Fibroblast of upper back skin (primary cell): Measurements from ENCODE around the gene INSYN2A.

Experiments
- DNase-seq: peaks from one replicate; pipeline ENCODE4 v3.0.0-alpha.2; 2013

The INSYN2A gene

DNA sequence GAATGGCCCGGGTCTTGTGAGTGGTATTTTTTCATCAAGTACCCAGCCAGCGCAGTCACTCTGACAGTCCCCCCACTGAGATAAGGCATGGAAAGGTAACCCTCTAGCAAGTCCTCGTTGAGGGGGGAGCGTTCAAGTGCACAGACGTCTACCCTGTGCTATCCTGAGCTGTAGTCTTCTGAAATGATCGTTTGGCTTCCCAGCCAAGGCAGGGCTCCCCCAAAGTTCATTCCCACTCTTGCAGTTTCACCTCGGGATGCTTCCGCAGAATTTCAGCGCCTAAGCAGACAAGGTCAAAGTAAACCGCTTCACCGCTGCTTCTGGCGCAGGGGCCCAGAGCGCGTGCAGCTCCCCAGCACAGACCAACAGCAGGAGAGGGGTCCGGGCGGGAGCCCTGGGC is 1.8 kb downstream of the INSYN2A start:
- no peak for DNase-seq

DNA sequence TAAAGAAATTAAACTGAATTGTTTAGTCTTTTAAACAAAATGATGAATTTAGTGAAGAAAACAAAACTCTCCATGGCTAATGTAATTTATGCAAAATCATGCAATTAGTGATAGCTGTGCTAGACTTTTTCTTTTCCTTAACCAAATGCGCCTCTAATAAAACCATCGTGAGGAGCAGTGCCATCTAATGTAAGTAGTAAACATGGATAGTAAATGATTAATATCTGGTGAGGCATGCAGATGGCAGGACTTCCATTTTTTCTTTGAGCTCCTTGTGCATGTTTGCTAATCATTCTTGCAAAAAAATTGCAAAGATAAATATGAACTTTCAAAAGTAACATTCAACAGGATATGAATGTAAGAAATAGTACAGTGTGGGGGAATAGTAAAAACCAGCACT is 2.3 kb downstream of the INSYN2A start:
- DNase-seq = no peak

DNA sequence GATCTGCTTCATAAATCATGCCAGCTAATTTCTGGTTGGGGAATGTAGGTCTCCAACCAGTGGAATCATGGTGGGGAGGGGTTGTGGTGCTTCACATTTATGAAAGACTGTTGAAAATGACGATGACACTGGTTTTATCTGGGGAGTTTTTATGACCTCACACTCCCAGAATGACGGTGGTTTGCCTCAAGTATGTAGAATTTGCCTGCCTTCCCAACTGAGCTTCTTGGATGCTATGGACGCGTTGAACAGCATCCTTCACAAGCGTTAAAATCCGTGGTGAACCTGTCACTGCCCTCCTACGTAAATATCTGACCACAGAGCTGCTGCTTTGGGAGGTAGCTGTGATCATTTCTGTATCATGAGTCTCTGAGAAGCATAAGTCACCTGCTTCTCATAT is 3.3 kb downstream of the INSYN2A start:
- DNase-seq = peak; percentile 76

DNA sequence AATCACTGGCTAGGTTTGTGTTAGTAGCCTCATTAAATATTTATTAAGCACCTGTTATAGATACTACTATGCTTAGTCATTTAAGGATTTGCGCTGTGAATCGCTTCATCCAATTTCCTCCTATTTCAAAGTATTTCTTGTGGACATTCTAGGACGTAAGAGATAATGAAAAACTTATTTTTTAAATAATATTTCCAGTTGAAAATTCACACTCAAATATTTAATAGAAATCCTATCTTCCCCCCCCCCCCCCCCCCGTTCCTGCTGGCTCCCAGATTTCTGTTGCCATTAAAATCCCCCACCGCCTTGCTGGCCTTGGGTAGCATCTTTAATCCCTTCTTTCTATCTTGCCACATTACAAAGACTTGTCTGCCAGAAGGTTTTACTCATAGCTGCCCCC is 6.0 kb downstream of the INSYN2A start:
- no peak for DNase-seq

DNA sequence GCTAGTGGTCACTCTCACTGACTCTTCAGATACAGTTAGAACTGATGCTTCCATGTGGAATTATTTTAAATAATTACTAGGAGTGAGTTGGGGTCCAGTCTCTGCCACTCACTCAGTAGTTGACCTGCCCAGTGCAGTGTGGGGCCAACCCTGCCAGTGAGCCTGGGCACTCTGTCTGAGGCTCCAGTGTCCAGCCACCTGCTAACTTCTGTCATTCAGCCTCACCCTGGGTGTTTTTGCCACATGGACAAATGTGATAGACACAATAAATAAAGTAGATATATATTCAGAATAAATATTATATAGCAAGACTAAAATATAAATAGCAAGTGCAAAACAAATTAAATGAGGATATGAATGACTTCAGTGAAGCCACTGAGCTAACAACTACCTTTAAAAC is 7.2 kb downstream of the INSYN2A start:
- DNase-seq = no peak

DNA sequence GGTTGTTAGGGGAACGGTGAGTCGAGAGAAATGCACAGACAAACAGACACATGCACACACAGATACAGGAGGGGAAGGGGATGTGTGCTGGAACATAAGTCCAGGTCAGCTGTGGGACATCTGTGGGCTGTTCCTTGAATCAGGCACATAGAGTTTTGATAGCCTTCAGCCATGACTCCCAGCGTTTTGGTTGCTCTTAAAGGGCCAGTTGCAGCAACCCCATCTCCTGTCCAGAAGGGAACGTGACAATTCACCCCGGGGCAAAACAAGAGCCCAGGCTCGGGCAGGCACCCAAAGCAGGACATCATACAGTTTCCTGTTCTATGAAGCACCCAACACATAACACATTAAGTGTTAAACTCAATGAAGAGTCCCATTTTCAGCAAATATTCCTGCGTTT is 9.6 kb downstream of the INSYN2A start:
- no peak for DNase-seq

DNA sequence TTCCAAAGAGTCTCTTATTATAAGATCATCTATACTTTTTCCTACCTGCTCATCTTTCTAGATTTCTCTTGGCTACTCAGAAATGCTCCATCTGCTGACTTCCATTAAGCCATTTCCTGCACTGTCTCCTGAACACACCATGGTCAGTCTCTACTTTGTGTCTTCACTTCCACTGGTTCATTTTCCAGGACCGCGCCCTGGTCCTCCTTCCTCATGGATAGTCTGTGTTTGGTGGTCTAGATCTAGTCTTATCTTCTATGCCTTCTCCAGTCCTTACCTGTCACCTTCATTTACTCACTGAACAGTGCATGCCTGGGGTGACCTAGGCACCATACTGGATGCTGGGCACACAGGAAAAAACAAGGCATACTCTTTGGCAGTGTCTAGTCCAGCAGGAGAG is 11.8 kb downstream of the INSYN2A start:
- DNase-seq = no peak

DNA sequence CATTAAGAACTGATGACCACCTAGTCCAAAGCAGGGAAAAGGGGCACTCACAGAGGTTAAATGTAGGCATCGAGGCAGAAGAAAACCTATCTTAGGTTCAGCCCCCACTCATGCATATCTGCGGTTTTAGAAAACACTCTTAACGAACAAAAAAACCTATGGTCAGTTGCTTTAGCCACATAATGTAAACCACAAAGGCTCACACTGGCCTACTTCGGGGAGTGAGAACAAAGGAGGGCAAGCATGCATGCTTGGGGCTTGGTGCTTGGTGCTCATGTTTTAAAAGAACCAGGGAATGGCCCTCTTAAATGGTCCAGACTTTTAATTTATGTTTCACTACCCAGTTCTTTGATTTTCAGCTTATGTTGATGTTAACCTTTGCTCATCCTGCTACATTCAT is 14.2 kb downstream of the INSYN2A start:
- DNase-seq = no peak

DNA sequence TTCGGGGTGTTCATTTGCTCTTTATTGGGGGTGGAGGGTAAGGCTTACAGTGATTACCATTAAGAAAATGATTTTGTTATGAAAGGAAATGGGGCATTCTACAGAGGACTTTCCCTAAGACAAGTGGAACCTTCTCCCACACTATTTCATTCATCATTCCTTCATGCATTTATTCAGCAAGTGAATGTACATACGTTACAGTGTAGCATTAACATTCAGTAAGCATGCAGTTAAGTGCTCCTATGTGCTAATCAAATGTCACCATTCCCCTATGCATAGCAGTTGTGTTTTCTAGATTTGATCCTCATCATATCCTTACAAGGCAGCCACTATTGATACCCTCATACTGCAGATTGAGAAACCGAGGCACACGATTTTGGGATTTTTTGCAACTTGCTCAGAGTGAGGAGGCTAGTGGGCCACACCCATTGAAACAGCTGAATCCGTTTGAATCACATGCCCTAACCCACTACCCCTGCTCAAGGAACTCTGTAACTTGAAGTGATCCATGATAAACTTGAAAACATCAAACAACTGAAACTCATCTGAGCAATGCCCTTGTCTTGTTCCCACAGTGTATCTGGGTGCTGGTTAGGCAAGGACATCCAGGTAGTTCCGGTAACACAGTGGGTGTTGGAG is 16.7 kb downstream of the INSYN2A start:
- DNase-seq = no peak

DNA sequence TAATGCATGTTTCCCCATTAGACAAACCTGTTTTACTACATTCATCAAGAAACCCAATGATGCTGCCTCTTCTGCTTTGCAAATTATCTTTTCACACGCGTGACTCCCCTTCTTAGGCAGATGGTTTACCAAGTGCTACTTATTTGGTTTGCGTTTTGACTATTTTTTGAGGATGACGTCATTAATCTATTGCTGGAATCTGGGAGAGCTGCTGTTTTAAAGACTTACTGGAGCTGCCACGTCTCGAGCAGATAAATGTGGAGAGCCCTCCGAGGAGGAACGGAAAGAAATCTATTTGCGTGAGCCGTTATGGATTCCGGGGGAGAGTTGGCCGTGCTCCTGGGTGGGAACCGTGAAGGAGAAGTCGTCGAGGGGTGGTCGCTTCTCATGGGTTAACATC is 19.7 kb downstream of the INSYN2A start:
- DNase-seq = no peak

DNA sequence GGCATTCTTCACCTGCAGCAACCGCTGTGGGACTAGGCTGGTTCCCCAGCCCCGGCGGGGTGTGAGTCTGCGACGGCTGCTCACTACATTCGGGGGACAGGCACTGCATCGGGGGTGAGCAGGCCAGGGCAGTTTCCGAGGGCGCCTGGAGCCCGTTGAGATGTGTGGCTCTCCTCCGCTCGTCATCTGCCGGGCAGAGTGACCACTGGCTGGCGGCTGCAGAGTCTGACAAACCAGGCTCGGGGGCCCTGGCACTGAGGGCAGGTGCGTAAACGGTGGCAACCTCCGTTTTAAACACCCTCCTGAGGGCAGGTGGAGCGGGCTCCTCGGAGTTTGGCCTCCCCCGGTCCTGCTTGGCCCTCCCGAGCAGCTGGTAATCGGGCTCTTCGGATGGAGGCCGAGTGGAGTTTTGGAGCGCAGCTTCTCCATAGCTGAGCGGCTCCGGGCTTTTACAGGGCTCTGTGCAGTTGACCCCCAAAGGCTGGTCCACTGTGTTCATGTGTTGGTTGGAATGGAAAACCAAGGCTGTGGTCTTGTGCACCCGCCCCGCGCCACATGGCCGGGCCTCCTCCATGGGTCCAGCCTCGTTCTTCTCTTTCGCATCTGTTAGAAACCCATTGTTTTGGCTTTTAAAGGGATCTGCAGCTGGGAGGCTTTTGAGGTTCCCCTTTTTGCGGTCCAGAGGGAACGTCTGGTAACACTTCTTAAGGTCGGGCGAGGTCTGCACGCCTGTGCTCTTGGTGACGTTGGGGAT is 20.9 kb downstream of the INSYN2A start:
- no peak for DNase-seq

DNA sequence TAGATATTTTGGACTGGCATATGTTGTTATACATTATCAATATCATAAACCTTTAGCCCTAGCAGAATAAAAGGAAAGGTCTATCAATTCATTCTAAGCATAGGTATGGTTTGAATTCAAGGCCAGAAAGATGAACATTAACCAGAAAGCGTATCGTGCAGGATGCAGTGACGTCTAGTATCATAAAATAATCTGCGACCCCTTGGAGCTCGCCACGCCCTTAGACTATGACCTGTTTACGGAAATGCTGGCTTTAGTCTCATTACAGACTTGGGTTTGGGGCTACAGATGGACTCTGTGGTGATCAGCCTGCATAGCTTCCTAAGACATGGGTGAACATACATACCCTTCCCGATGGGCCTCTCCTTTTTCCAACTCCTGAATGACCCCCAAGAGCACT is 21.5 kb downstream of the INSYN2A start:
- DNase-seq = no peak

DNA sequence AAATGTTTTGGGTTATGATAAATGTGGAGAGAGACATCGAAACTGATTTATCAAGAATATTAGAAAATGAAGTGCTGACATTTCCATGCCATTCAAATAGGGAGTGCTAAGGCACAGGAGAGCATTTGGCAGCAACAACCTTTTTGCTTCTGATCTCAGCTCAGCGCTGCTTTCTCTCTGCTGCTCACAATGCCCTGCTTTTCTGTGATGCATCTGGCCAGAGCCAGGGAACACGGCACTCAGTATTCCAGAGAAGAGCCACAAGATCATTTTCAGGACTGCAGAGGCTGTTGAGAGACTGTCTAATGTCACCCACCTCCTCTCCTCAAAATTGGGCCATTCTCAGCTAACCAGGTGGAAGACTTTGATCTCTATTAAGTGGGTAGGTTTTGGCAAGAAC is 28.1 kb downstream of the INSYN2A start:
- no peak for DNase-seq

DNA sequence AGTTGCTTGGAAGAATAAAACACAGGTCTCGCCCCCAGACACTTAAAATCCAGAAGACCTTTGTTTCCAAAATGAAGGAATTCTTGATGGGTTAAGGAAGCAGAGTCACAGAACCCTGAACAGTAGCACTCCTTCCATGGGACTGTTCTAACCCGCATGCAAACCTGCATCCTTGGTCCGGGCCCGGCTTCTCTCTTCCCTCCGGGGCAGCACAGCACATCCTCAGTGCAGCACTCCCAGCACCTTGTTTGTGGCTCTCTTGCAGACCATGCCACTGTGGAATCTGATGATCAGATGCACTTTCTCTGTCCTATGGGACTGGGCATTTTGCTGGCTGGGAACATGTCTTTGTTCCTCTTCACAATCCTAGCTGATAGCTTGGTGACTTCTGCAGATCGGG is 33.5 kb downstream of the INSYN2A start:
- DNase-seq = no peak

DNA sequence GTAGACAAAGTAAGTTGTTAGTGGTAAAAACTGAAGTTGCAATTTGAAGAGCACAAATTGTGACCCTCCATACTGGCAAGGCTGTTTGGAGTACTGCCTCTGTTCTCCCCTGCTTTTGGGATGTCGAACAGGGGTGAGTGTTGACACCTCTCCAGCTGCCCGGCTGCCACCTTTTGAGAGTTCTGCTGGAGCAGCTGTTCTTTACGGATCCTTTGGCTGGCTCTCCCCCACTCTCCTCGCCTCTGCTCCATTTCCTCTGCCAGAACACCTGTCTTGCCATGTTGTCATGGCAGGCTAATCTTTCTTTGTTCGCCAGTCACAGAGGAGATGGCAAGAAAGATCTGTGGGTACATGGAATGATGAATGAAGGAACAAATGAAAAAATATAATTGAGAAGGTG is 34.9 kb downstream of the INSYN2A start:
- no peak for DNase-seq

DNA sequence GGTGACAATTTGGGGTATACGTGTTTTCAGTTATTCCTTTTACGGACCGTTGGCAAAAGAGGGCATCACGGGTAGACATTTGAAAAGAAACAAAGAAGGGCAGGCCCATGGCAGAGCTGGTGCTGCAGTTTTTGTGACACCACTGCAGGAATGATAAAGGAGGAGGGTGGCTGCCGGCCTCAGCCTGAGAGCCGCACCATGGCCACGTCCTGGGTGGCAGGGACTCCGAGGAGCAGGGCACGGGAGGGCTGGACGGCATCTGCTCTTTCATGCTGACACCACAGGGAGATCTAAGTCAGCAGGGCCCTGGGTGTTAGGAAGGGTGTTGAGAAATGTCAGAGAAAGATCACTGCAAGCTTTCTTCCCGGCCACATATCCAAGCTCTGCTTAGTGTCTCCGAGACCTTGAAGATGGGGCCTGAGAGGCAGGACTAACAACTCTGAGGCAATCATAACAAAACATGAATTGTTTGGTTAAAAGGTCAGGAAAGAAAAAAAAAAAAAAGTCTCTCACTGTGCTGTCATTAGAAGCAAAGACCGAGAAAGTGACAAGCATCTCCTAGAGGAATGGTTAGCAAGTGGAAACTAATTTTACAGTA is 36.6 kb downstream of the INSYN2A start:
- DNase-seq = no peak

DNA sequence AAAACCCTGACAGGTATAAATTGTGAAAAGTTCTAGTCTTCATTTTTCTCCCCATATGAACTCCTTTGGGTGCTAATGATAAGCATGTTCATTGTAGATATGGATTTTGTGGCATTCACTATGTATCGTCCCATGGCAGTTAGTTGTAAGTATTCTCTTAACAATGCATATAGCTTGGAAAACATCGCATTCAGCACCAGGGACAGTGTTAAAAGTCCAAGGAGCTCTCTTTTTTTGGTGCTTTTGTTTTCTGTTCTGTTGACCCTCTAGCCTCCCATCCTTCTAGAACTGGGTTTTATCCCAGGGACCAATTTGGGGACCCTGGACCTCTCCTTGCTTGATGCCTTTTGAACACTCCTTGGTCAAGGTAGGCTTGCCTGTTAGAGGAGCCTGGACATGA is 37.7 kb downstream of the INSYN2A start:
- no peak for DNase-seq

DNA sequence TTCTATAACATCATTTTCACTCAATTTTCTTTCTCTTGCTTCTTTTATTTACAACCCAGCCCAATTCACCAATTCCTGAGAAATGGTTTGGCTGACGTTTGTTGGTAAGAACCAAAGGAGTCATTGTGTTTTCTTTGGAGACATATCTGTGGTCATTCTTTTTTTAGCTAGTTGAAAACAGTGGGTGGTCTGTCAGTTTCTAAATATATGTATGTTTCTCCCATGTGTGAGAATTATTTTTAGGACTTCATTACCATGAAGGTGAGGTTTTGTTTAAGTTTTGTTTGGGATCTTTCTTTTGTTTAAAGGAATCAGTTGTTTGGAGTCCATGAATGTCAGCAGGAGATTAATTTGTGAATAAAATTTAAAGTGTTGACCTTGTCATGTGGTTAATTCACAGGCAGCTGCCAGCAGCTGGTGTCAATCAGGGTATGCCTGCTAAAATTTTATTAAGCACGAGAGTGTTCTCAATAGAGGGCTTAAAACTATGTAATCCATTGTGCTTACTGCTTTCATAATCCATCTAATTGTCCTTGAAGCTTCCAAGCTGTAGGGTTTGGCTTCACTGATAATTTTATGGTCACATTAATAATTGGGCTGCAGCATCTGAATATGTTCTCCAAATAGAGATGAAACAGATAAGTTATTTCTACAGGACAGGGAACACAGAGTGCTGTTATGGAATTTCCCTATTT is 38.7 kb downstream of the INSYN2A start:
- peak; percentile 67 for DNase-seq

DNA sequence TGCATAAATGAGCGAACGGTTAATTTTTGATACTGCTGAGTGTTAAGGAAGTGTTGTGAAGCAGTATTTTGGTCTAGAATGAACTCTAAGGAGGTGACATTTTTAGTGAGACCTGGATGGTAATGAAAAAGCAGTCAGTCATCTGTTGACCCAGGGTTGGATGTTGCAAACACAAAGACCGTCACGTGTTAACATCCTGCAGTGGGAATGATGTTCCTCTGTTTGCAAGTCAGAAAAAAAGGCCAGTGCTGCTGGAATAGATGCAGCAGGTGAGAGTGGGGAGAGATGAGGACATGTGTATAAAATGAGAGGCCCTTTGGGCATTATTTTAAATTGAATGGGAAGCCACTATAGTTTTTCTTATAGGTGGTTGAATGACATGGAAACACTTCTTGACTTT is 39.3 kb downstream of the INSYN2A start:
- DNase-seq = no peak

DNA sequence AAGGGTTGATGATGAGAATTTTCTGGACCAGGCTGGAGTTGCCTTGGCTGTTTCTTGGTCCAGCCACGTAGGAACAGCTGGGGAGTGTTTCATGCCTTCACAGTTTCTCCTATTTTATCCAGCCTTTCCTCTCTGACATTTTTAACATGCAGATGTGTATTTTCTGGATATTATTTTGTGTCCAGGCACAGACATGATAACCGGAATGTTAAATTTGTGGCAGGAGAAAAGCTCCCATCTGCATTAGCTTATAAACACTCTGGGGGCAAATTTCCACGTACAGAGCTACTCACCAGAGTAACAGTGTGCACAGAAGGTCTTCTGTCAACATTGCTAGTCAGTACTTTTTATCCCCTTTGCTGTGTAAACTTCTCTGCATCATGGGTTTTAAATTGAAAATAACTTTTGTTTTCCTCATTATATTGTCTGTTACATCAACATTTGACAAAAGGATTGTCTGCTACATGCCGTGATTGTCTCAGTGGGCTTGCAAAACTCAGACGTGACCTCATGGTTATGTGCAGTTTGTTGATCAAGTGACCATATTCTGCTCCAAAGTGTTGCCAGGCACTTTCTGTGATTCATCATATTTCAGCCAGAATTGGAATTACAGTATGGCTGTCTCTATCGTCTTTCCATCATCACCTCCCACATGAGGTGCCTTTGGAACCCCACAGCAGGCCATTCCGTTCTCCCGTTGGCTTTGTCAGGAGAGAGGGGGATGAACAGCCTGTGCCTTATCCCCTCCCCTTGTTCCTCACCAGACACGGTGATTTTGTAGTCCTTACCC is 41.4 kb downstream of the INSYN2A start:
- DNase-seq = peak; percentile 43

DNA sequence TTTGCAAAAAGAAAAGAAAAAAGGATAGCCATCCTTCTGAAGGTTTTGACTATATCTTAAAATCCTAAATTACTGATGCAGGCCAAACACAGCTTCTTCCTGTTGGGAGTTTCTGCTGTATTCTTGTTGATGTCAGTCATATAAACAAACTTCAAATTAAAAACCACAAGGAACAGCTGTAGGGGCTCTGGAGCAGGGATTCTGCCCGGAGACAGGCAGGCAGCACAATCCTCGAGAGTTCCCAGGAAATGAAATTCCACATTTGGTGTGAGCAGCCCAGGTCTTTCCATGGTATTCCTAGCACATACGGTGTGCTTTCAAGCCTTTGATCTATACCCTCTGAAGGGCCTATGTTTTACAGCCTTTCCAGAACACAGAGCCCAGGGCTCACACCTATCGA is 43.2 kb downstream of the INSYN2A start:
- DNase-seq = peak; percentile 14

DNA sequence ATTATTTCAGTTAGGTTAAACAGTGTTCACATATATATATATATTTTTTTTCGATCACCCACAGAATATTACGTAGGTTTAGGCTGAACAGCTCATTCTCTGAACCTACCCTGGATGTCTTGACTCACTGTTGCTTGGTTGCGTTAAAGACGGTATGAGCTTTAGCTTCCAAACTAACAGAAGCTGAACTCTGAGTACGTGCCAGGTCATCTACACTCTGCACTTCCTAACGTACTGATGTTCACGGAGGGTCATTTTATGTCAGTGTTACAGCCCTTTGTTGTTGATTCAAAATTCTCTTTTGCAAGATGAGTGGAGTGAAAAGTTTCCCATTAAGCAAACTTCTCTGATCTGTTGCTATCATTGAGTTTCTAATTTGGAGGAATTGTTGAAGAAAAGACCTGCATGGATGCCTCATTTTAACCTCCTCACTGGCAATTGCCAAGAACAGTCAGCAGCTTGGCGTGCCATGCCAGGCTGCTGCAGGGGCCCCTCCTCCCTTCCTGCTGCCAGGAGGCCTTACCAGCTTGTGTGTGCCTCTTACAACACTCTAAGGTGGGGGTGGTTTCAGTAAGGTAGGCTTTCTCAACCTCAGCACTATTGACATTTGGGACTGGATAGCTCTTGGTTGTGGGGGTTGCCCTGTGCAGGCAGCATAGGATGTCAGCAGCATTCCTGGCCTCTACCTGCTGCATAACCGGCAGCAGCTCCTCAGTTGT is 44.3 kb downstream of the INSYN2A start:
- no peak for DNase-seq
